IMR-90 (cell line): ENCODE measurements around the gene STX1B. TPM values are rescaled to one million over a fixed set of nuclear protein-coding genes. Genes with fewer than 3 reads are reported as not detected.

Experiments used
- ATAC-seq: fragments of 200-7000 bp; cut with Tn5 transposase; 2 replicates; pipeline ENCODE4 v1.9.1; 2020; ENCODE audit warnings: low read depth, mild to moderate bottlenecking, moderate library complexity
- BruUV-seq: library from RNA; stranded (reverse); fragments of 400-500 nt; replicated peaks from 2 replicates; lab custom pipeline; 2021; lab: Mats Ljungman, UMichigan
- CTCF ChIA-PET: fragments of 300-600 bp; formaldehyde crosslinking; extraction: SDS; loops from one replicate; lab custom pipeline; 2021; ENCODE audit warnings: antibody characterized with exemption; lab: Yijun Ruan, JAX
- POLR2A ChIA-PET: fragments of 300-600 bp; sonication (Branson Sonifier 250); formaldehyde crosslinking; loops from one replicate; lab custom pipeline; 2022; ENCODE audit warnings: antibody characterized with exemption; ENCODE audit not compliant: unreplicated experiment; lab: Charles Lee
- DNase-seq: peaks from one replicate; pipeline ENCODE4 v3.0.0; 2013
- H2AFZ ChIP-seq: replicated peaks from 2 replicates; pipeline ENCODE3; 2013; ENCODE audit warnings: low read length, mild to moderate bottlenecking; ENCODE audit not compliant: poor library complexity
- H2AK5ac ChIP-seq: 2 replicates; pipeline ENCODE4 v1.6.1; 2013; ENCODE audit warnings: low read depth, low read length, inconsistent platforms
- H2AK9ac ChIP-seq: replicated peaks from 2 replicates; pipeline ENCODE3; 2013; ENCODE audit warnings: mild to moderate bottlenecking, low read depth, low read length, moderate library complexity; ENCODE audit not compliant: poor library complexity
- H2BK120ac ChIP-seq: 2 replicates; pipeline ENCODE4 v1.6.1; 2013; ENCODE audit warnings: low read depth, low read length, inconsistent platforms
- H2BK15ac ChIP-seq: 3 replicates; pipeline ENCODE4 v1.6.1; 2013; ENCODE audit warnings: low read depth, low read length, inconsistent platforms
- H2BK20ac ChIP-seq: 2 replicates; pipeline ENCODE4 v1.6.1; 2013; ENCODE audit warnings: low read depth, mild to moderate bottlenecking, inconsistent platforms, low read length, moderate library complexity
- H2BK5ac ChIP-seq: 2 replicates; pipeline ENCODE4 v1.6.1; 2013; ENCODE audit warnings: mild to moderate bottlenecking, low read depth, low read length, inconsistent platforms; ENCODE audit not compliant: poor library complexity, severe bottlenecking
- H3K14ac ChIP-seq: replicated peaks from 2 replicates; pipeline ENCODE4 v1.6.1; 2013; ENCODE audit warnings: low read depth, low read length, inconsistent platforms
- H3K18ac ChIP-seq: 2 replicates; pipeline ENCODE4 v1.6.1; 2013; ENCODE audit warnings: low read depth, low read length, control low read depth
- H3K23ac ChIP-seq: 2 replicates; pipeline ENCODE4 v1.6.1; 2013; ENCODE audit warnings: low read depth, low read length, inconsistent platforms
- H3K27ac ChIP-seq: 2 replicates; pipeline ENCODE4 v1.5.1; 2013; ENCODE audit warnings: mild to moderate bottlenecking, control low read depth, low read length; ENCODE audit not compliant: insufficient read depth
- H3K27me3 ChIP-seq: 2 replicates; pipeline ENCODE4 v1.6.1; 2013; ENCODE audit warnings: low read length; ENCODE audit not compliant: control insufficient read depth, insufficient read depth
- H3K36me3 ChIP-seq: 2 replicates; pipeline ENCODE4 v1.6.1; 2013; ENCODE audit warnings: low read length, mixed read lengths; ENCODE audit not compliant: control insufficient read depth, insufficient read depth
- H3K4ac ChIP-seq: 2 replicates; pipeline ENCODE4 v1.6.1; 2013; ENCODE audit warnings: low read depth, low read length, inconsistent platforms
- H3K4me1 ChIP-seq: 2 replicates; pipeline ENCODE4 v1.6.1; 2013; ENCODE audit warnings: low read length, mixed read lengths; ENCODE audit not compliant: control insufficient read depth, insufficient read depth
- H3K4me2 ChIP-seq: 2 replicates; pipeline ENCODE4 v1.6.1; 2013; ENCODE audit warnings: low read depth, mild to moderate bottlenecking, control low read depth, low read length, moderate library complexity
- H3K4me3 ChIP-seq: 2 replicates; pipeline ENCODE4 v1.5.1; 2013; ENCODE audit warnings: low read depth, mild to moderate bottlenecking, control low read depth, low read length, moderate library complexity; ENCODE audit not compliant: insufficient read depth
- H3K56ac ChIP-seq: 2 replicates; pipeline ENCODE4 v1.6.1; 2013; ENCODE audit warnings: low read length, inconsistent platforms; ENCODE audit not compliant: insufficient read depth; ENCODE audit errors: extremely low read depth
- H3K79me1 ChIP-seq, 2 experiments: 2 replicates each; pipeline ENCODE4 v1.6.1; 2013; ENCODE audit warnings: low read length in 2 of 2, inconsistent platforms in 1 of 2, low read depth in 1 of 2
- H3K9ac ChIP-seq: 2 replicates; pipeline ENCODE4 v1.6.1; 2013; ENCODE audit warnings: low read depth, low read length, control low read depth
- H3K9me1 ChIP-seq: 2 replicates; pipeline ENCODE4 v1.6.1; 2013; ENCODE audit warnings: low read length, inconsistent platforms; ENCODE audit not compliant: insufficient read depth
- H3K9me3 ChIP-seq: 2 replicates; pipeline ENCODE4 v1.6.1; 2013; ENCODE audit warnings: low read length; ENCODE audit not compliant: control insufficient read depth, insufficient read depth
- H4K20me1 ChIP-seq: 2 replicates; pipeline ENCODE4 v1.6.1; 2013; ENCODE audit warnings: low read length, inconsistent platforms; ENCODE audit not compliant: insufficient read depth
- H4K5ac ChIP-seq: 2 replicates; pipeline ENCODE4 v1.6.1; 2013; ENCODE audit warnings: mild to moderate bottlenecking, low read depth, low read length, control low read depth
- H4K8ac ChIP-seq, 2 experiments: 2 replicates each; pipeline ENCODE4 v1.6.1; 2013; ENCODE audit warnings: low read depth in 2 of 2, low read length in 2 of 2, control low read depth in 1 of 2, inconsistent platforms in 1 of 2
- H4K91ac ChIP-seq: 2 replicates; pipeline ENCODE4 v1.6.1; 2013; ENCODE audit warnings: low read depth, low read length, inconsistent platforms; ENCODE audit not compliant: insufficient read depth
- BHLHE40 ChIP-seq: fragments of 150-350 bp; IDR thresholded peaks from 2 replicates; pipeline ENCODE4 v1.6.1; 2016; ENCODE audit warnings: mild to moderate bottlenecking, low read depth, low read length
- CEBPB ChIP-seq: IDR thresholded peaks from 2 replicates; pipeline ENCODE4 v1.6.1; 2012; ENCODE audit warnings: low read depth, low read length, improper control_type of control experiment
- CHD1 ChIP-seq: IDR thresholded peaks from 2 replicates; pipeline ENCODE4 v1.6.1; 2012; ENCODE audit warnings: low read depth, low read length, improper control_type of control experiment
- FOS ChIP-seq: fragments of 150-350 bp; IDR thresholded peaks from 2 replicates; pipeline ENCODE4 v1.6.1; 2016; ENCODE audit warnings: low read depth, low read length
- MAFK ChIP-seq: IDR thresholded peaks from 2 replicates; pipeline ENCODE4 v1.6.1; 2012; ENCODE audit warnings: low read depth, low read length, improper control_type of control experiment
- MAZ ChIP-seq: IDR thresholded peaks from 2 replicates; pipeline ENCODE4 v1.6.1; 2012; ENCODE audit warnings: low read depth, mild to moderate bottlenecking, low read length, improper control_type of control experiment, moderate library complexity, borderline replicate concordance
- MXI1 ChIP-seq: IDR thresholded peaks from 2 replicates; pipeline ENCODE4 v1.6.1; 2012; ENCODE audit warnings: low read depth, mild to moderate bottlenecking, low read length, moderate library complexity, borderline replicate concordance
- NFE2L2 ChIP-seq: fragments of 150-350 bp; IDR thresholded peaks from 2 replicates; pipeline ENCODE4 v1.6.1; 2016; ENCODE audit warnings: low read depth, mild to moderate bottlenecking, low read length
- POLR2A ChIP-seq: IDR thresholded peaks from 2 replicates; pipeline ENCODE4 v1.6.1; 2012; ENCODE audit warnings: mild to moderate bottlenecking, low read depth, low read length
- RAD21 ChIP-seq: IDR thresholded peaks from 2 replicates; pipeline ENCODE4 v1.6.1; 2012; ENCODE audit warnings: low read length, improper control_type of control experiment
- RCOR1 ChIP-seq: IDR thresholded peaks from 2 replicates; pipeline ENCODE4 v1.6.1; 2012; ENCODE audit warnings: mild to moderate bottlenecking, low read length, improper control_type of control experiment; ENCODE audit not compliant: insufficient replicate concordance
- RFX5 ChIP-seq: IDR thresholded peaks from 2 replicates; pipeline ENCODE4 v1.8.0; 2012; ENCODE audit warnings: low read depth, mild to moderate bottlenecking, low read length, moderate library complexity
- SMC3 ChIP-seq: fragments of 150-350 bp; IDR thresholded peaks from 2 replicates; pipeline ENCODE4 v1.6.1; 2016; ENCODE audit warnings: low read depth, mild to moderate bottlenecking, antibody characterized with exemption, low read length, moderate library complexity
- WGBS, 2 experiments: methylation state at CpG; one replicate each; pipeline versions ENCODE4 v1.1.5 to v1.1.7; 2013; ENCODE audit warnings: missing lambda C conversion rate in 2 of 2; ENCODE audit not compliant: insufficient read length in 1 of 2; ENCODE audit errors: extremely low coverage in 2 of 2; 5-methylcytosine and 5-hydroxymethylcytosine counted together
- dilution Hi-C: fragments of 300-500 bp; cut with HindIII; formaldehyde crosslinking; loops from one replicate; pipeline ENCODE4 v1.14.3; 2018; ENCODE audit warnings: low sequenced_read_pairs; ENCODE audit not compliant: unreplicated experiment
- in situ Hi-C: fragments of 300-500 bp; cut with MboI; formaldehyde crosslinking; loops from 3 replicates; pipeline ENCODE4 v1.14.3; 2019; ENCODE audit warnings: low sequenced_read_pairs, inconsistent platforms, mixed read lengths
- intact Hi-C: fragments of 100-400 bp; cut with micrococcal nuclease; formaldehyde crosslinking; loops from 2 replicates; pipeline ENCODE4 v1.10.0; 2022
- polyA plus RNA-seq, 3 experiments: library from polyadenylated mRNA; depleted of rRNA; stranded (reverse); fragments of >200 nt; gene quantifications; 2 replicates each; pipeline ENCODE4 v1.2.3, GENCODE V29; 2012; ENCODE audit warnings: low replicate concordance in 1 of 3
- total RNA-seq: library from RNA; depleted of rRNA; stranded (reverse); fragments of >200 nt; gene quantifications from 2 replicates; pipeline ENCODE4 v1.2.3, GENCODE V29; 2012
- TF ChIP-seq, protein P1 (sequence below): fragments of 150-350 bp; IDR thresholded peaks from 2 replicates; pipeline ENCODE4 v1.6.1; 2017; ENCODE audit warnings: mild to moderate bottlenecking, antibody characterized with exemption, low read length, low read depth
- TF ChIP-seq, protein P2 (sequence below): fragments of 150-350 bp; IDR thresholded peaks from 2 replicates; pipeline ENCODE4 v1.6.1; 2016; ENCODE audit warnings: low read depth, mild to moderate bottlenecking, low read length, moderate library complexity, borderline replicate concordance
- TF ChIP-seq, protein P3 (sequence below): conservative IDR thresholded peaks from 2 replicates; pipeline ENCODE4 v1.5.1; 2012; ENCODE audit warnings: mild to moderate bottlenecking, low read depth, low read length, improper control_type of control experiment

STX1B gene
- total and polyA plus RNA-seq, 2 of the 4 experiments (the other 2 are of a cell fraction), result 3.9 to 14.9 TPM

DNA sequence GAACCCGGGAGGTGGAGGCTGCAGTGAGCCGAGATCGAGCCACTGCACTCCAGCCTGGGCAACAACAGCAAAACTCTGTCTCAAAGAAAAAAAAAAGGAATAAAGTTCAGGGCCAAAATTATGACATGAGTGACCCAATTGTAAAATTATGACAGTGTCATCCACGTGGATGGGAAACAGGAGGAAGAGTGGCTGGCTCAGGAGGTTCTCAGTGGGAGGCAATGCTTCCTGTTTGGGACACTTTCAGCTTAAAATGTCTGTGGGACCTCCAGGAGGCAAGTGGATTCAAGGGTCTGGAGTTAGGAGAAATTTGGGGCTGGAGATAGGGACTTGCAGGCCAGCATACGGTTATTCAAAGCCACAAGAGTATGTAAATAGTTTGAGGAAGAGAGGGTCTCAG is 14.9 kb upstream of the STX1B start:
- Histone ChIP-seq H3K56ac (no peak overlapping the region), H2BK5ac (no peak overlapping the region), H3K9ac (no peak overlapping the region), H3K18ac (no peak overlapping the region), H3K4me2 (no peak overlapping the region), H4K91ac (no peak overlapping the region), H3K23ac (no peak overlapping the region; the same call in 1 of the 2 replicates), H2BK20ac (no peak overlapping the region), H4K5ac (no peak overlapping the region), H2AK5ac (no peak overlapping the region), H2BK15ac (no peak overlapping the region), H3K4me1 (no peaks in the 10 kb centered on the region), H2AK9ac (no peak overlapping the region), H2AFZ (peak overlapping the region; percentile 40), H4K20me1 (no peaks in the 10 kb centered on the region), H3K9me1 (no peaks in the 10 kb centered on the region), H3K79me1 (no peaks in the 10 kb centered on the region), H3K4me3 (no peak overlapping the region), H2BK120ac (no peak overlapping the region), H4K8ac (peak overlapping the region in 1 of 2 experiments; percentile 23; a peak in 1 of 4 replicates), H3K14ac (no peak overlapping the region), H3K27ac (no peak overlapping the region), H3K9me3 (no peaks in the 10 kb centered on the region), H3K4ac (no peak overlapping the region), H3K36me3 (no peaks in the 10 kb centered on the region), H3K27me3 (no peaks in the 10 kb centered on the region)
- intact Hi-C loops, result no loop called here
- ATAC-seq, result no peak
- in situ Hi-C loops, result no loop called here
- no peak for DNase-seq
- 76% methylated on average over 5 of the region's 5 CpGs; no CpG with 5 or more reads in 1 of the 2 experiments for WGBS, 2 experiments
- dilution Hi-C loops, result no loop called here
- no TSS peak for BruUV-seq
- no peak for TF ChIP-seq RAD21
- no peak for TF ChIP-seq MAZ
- TF ChIP-seq MAFK, result no peak
- TF ChIP-seq RFX5, result no peak
- no peak for TF ChIP-seq RCOR1
- no peak for TF ChIP-seq NFE2L2
- TF ChIP-seq, protein P1, sequence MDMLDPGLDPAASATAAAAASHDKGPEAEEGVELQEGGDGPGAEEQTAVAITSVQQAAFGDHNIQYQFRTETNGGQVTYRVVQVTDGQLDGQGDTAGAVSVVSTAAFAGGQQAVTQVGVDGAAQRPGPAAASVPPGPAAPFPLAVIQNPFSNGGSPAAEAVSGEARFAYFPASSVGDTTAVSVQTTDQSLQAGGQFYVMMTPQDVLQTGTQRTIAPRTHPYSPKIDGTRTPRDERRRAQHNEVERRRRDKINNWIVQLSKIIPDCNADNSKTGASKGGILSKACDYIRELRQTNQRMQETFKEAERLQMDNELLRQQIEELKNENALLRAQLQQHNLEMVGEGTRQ, result no peak
- TF ChIP-seq FOS, result no peak
- TF ChIP-seq, protein P2, sequence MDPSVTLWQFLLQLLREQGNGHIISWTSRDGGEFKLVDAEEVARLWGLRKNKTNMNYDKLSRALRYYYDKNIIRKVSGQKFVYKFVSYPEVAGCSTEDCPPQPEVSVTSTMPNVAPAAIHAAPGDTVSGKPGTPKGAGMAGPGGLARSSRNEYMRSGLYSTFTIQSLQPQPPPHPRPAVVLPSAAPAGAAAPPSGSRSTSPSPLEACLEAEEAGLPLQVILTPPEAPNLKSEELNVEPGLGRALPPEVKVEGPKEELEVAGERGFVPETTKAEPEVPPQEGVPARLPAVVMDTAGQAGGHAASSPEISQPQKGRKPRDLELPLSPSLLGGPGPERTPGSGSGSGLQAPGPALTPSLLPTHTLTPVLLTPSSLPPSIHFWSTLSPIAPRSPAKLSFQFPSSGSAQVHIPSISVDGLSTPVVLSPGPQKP, result no peak
- TF ChIP-seq, protein P3, sequence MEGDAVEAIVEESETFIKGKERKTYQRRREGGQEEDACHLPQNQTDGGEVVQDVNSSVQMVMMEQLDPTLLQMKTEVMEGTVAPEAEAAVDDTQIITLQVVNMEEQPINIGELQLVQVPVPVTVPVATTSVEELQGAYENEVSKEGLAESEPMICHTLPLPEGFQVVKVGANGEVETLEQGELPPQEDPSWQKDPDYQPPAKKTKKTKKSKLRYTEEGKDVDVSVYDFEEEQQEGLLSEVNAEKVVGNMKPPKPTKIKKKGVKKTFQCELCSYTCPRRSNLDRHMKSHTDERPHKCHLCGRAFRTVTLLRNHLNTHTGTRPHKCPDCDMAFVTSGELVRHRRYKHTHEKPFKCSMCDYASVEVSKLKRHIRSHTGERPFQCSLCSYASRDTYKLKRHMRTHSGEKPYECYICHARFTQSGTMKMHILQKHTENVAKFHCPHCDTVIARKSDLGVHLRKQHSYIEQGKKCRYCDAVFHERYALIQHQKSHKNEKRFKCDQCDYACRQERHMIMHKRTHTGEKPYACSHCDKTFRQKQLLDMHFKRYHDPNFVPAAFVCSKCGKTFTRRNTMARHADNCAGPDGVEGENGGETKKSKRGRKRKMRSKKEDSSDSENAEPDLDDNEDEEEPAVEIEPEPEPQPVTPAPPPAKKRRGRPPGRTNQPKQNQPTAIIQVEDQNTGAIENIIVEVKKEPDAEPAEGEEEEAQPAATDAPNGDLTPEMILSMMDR, result no peak
- TF ChIP-seq POLR2A, result no peak
- no peak for TF ChIP-seq MXI1
- TF ChIP-seq BHLHE40, result no peak
- TF ChIP-seq CHD1, result no peak
- no peak for TF ChIP-seq CEBPB
- no peak for TF ChIP-seq SMC3
- ChIA-PET CTCF (no interaction called here), POLR2A (no interaction called here)
